Measurements from ENCODE around the gene SLIT3. TPM values are rescaled to one million over a fixed set of nuclear protein-coding genes. Genes with fewer than 3 reads are reported as not detected.

The SLIT3 gene
- total RNA-seq, 1 donor from 2014 or later = 7.4 TPM

DNA sequence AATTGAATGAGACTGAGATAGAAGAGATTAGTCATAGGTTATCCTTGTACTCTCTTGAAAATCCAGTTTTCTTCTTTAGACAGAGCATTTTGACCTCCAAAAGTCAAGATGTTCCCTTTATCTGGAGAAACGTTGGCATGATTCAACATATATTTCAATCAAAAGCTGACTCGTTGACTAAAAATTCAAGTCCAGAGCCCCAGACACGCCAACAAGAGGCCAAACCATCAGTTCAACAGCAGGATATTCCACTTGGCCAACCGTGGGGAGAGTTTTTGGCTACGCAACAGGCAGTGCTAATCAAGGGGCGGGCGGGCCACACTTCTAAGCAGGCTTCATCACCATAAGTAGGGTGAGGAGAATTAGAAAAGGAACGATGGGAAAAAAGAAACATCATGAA lies 119.1 kb downstream of the SLIT3 start:
- no peak for DNase-seq (ENCODE audit: extremely low read depth, low read depth, low spot score)

- no peak for DNase-seq (ENCODE audit: extremely low read depth, low read depth, low spot score)
Observed at GRCh38 chr5:169178754-169179153, 122.2 kb downstream of the SLIT3 start.

DNA sequence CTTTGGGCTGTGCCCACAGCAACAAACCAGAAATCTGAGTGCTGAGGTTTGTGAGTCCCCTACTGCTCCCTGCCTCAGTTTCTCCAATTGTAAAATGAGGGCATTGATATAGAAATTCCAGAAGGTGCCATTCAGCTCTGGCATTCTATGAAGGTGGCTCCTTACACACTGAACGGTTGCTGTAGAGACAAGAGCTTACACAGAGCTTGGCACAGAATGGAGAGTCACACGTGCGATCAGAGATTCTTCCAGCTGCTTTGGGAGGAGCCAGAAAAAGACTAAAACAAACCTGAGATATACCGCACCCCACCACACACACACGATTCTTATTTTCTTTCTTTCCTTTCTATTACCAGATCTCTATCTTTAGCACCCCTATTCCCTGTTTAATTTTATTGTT lies 122.7 kb downstream of the SLIT3 start:
- no peak for DNase-seq (ENCODE audit: extremely low read depth, low read depth, low spot score)

GRCh38 chr5:169176709-169177694 lies 123.9 kb downstream of the SLIT3 start:
- no peak for DNase-seq (ENCODE audit: extremely low read depth, low read depth, low spot score)

DNA sequence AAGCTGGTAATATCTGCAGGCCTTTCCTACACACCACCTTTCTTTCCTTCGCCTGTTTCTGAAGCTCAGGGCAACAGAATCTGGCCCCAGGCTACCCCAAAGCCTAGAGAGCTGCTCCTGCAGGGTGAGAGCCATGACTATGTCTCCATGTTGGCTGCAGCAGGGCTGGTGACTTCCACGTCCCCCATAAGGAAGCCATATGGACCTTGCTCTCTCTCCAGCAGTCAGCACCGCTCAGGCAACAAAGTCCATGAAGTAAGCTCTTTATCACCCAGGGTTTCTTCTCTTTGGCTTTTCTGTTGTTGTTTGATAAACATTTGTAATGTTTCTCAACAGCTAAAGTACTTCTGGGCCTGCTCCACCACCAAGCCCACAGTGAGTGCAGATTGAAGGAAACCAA lies 125.2 kb downstream of the SLIT3 start:
- no peak for DNase-seq (ENCODE audit: extremely low read depth, low read depth, low spot score)

GRCh38 chr5:169174923-169175322 lies 126.0 kb downstream of the SLIT3 start:
- DNase-seq (ENCODE audit: extremely low read depth, low read depth, low spot score) = no peak

- no peak for DNase-seq (ENCODE audit: extremely low read depth, low read depth, low spot score)
Observed at GRCh38 chr5:169173372-169173771, 127.6 kb downstream of the SLIT3 start.

- DNase-seq (ENCODE audit: extremely low read depth, low read depth, low spot score) = no peak
Observed at GRCh38 chr5:169171515-169171914, 129.4 kb downstream of the SLIT3 start.

DNA sequence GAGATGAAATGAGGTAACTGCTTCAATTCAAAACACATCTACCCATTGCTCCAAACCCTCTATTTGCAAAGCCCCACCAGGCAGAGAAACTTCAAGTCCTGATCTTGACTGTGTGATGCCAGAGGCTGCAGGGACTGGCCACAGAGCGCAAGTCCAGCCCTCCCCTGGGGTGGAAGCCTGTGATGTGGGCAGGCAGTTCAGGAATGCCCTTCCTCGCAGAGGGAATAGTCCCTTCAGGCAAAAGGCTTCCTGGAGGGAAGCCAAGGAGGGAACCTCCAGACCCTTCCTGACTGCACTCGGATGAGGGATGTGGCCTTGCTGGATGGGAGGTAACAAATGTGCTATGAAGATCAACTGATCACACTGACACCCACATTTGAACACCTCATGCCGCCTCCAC lies 131.2 kb downstream of the SLIT3 start:
- DNase-seq (ENCODE audit: extremely low read depth, low read depth, low spot score) = no peak

DNA sequence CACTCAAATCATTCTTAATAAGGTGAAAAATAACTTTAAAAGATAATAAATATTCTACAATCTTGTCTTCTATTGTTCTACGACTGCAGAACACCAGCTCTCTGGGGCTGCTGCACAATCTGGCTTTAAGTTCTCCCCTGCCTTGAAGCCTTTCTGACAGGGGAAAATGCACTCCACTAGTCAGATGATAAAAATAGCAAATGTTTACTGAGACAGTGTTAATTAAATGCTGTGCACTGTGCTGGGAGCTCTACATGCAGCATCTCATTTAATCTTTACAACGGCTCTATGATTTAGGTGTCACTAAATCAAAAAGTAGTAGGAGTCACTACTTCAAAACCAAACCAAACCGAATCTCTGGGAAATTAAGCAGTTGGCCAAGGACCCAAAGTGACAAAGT lies 132.7 kb downstream of the SLIT3 start:
- no peak for DNase-seq (ENCODE audit: extremely low read depth, low read depth, low spot score)

GRCh38 chr5:169166078-169166477 lies 134.9 kb downstream of the SLIT3 start:
- DNase-seq (ENCODE audit: extremely low read depth, low read depth, low spot score) = no peak

GRCh38 chr5:169165052-169165451 lies 135.9 kb downstream of the SLIT3 start:
- DNase-seq (ENCODE audit: extremely low read depth, low read depth, low spot score) = no peak

- DNase-seq (ENCODE audit: extremely low read depth, low read depth, low spot score) = no peak
Observed at GRCh38 chr5:169164481-169164925, 136.4 kb downstream of the SLIT3 start.

- no peak for DNase-seq (ENCODE audit: extremely low read depth, low read depth, low spot score)
Observed at GRCh38 chr5:169162407-169162806, 138.5 kb downstream of the SLIT3 start.

DNA sequence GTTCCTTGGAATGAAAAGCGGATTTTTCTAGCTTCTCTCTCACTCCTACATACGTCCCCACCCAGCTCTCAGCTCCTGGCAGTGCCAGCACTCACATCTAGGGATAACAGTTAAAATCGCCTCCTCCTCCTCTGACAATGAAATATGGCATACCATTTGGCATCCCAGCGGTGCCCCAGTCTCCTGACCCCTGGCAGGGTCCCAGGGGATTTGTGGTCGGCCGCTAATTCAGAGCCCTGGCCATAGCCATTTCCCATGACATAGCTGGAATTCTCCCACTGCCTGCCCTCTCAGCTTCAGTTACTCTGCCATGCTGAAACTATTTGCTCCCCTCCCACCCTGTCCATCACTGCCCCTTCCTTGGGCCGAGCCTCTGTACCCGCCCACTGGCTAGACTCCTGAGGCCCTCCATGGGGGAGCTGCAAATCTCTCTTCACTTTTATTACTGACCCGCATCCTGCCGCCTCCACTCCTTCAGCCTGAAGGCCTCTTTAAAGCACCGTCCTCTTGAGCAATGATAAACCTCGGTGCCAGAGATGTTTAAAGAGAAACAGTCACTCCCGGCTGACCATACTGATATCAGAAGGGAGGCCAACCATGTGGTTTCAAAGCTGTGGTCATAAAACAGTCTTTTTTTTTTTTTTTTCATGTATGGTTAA lies 139.8 kb downstream of the SLIT3 start:
- DNase-seq (ENCODE audit: extremely low read depth, low read depth, low spot score) = no peak

GRCh38 chr5:169160405-169160901 lies 140.5 kb downstream of the SLIT3 start:
- DNase-seq (ENCODE audit: extremely low read depth, low read depth, low spot score) = no peak

GRCh38 chr5:169158764-169159163 lies 142.2 kb downstream of the SLIT3 start:
- DNase-seq (ENCODE audit: extremely low read depth, low read depth, low spot score) = no peak

DNA sequence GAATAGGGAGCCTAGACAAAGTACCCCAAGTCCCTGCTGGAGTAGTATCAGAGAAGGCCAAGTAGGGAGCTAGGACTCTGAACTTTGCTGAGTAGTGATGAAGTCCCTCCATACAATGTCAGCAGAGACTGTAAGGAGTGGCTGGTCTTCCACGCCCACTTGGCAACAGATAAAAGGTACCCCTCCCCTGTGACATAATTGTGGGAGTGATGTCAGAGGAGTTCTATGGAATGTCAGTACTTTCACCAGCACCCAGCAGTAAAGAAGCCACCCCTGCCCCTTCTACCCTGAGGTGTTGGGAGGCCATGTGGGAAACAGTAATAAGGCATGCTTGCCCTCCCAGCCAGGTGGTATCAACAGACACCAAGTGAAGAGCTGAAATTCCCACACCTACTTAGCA lies 143.9 kb downstream of the SLIT3 start:
- DNase-seq (ENCODE audit: extremely low read depth, low read depth, low spot score) = no peak

GRCh38 chr5:169154679-169155078 lies 146.3 kb downstream of the SLIT3 start:
- DNase-seq (ENCODE audit: extremely low read depth, low read depth, low spot score) = no peak

DNA sequence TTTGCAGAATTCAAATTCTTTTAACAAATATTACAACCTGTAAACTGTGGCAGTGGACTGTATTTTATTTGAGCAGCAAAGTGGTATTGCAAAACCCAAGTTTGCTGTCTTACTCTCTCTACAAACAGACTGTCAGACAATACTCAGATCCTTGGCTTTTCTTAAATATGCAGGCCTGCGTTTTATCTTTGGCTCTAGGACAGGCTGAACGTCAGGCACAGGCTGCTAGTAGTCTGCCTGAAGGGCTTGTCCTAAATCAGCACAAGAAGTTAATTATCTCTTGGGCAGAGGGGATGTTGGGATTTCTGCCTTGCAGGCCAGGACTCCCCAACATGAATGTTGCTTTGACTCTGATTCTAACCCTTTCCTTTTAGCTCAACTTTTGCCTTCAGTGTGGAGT lies 147.5 kb downstream of the SLIT3 start:
- no peak for DNase-seq (ENCODE audit: extremely low read depth, low read depth, low spot score)

GRCh38 chr5:169152946-169153345 lies 148.0 kb downstream of the SLIT3 start:
- no peak for DNase-seq (ENCODE audit: extremely low read depth, low read depth, low spot score)

GRCh38 chr5:169152453-169152852 lies 148.5 kb downstream of the SLIT3 start:
- no peak for DNase-seq (ENCODE audit: extremely low read depth, low read depth, low spot score)

All from glomerular endothelial cell (primary cell).